ENCODE data around the gene ECT2. TPM values are rescaled to one million over a fixed set of nuclear protein-coding genes. Genes with fewer than 3 reads are reported as not detected.

The ECT2 gene
- total RNA-seq, 4 donors from 2014 or later: 3.7 to 6.8 (median 5.8) TPM

GRCh38 chr3:172847292-172847691 is 96.8 kb downstream of the ECT2 start:
- TF ChIP-seq POLR2AphosphoS5 (IDR thresholded peaks at IDR 0.05) (no peak), EP300 (IDR thresholded peaks at IDR 0.05) (no peak), CTCF (IDR thresholded peaks at IDR 0.05) (no peak), POLR2A (IDR thresholded peaks at IDR 0.05) (no peak)
- Histone ChIP-seq H3K36me3 (no peaks in the 10 kb centered on the region), H3K27ac (no peak overlapping the region), H3K27me3 (no peaks in the 10 kb centered on the region), H3K4me3 (no peak overlapping the region), H3K4me1 (no peaks in the 10 kb centered on the region), H3K9me3 (no peaks in the 10 kb centered on the region)
- ATAC-seq: no peak

GRCh38 chr3:172848910-172849309 is 98.4 kb downstream of the ECT2 start:
- 0 to 6% methylated on average over 1 of the region's 1 CpG for WGBS, 2 donors (ENCODE audit: low coverage in 1 of 2)
- H3K4me3 ChIP-seq: no peak overlapping the region

GRCh38 chr3:172853005-172853404 is 102.5 kb downstream of the ECT2 start:
- Histone ChIP-seq H3K36me3 (no peaks in the 10 kb centered on the region), H3K4me3 (no peak overlapping the region), H3K27ac (no peak overlapping the region), H3K9me3 (no peaks in the 10 kb centered on the region), H3K4me1 (no peaks in the 10 kb centered on the region), H3K27me3 (no peaks in the 10 kb centered on the region)
- WGBS, 2 donors (ENCODE audit: low coverage in 1 of 2): 87% methylated on average over 1 of the region's 1 CpG; no CpG with 5 or more reads in 1 of the 2 donors
- ATAC-seq: no peak
- TF ChIP-seq POLR2A (IDR thresholded peaks at IDR 0.05): no peak
- no peak for TF ChIP-seq POLR2AphosphoS5 (IDR thresholded peaks at IDR 0.05)
- TF ChIP-seq EP300 (IDR thresholded peaks at IDR 0.05): no peak
- TF ChIP-seq CTCF (IDR thresholded peaks at IDR 0.05): no peak

More at GRCh38 chr3:172848910-172849309, 98.4 kb downstream of the ECT2 start:
- Histone ChIP-seq H3K36me3 (no peaks in the 10 kb centered on the region), H3K27ac (no peak overlapping the region), H3K4me1 (no peaks in the 10 kb centered on the region), H3K9me3 (no peaks in the 10 kb centered on the region), H3K27me3 (no peaks in the 10 kb centered on the region)
- TF ChIP-seq EP300 (IDR thresholded peaks at IDR 0.05) (no peak), POLR2AphosphoS5 (IDR thresholded peaks at IDR 0.05) (no peak), CTCF (IDR thresholded peaks at IDR 0.05) (no peak), POLR2A (IDR thresholded peaks at IDR 0.05) (no peak)
- ATAC-seq: no peak

GRCh38 chr3:172853921-172854666 is 103.6 kb downstream of the ECT2 start:
- Histone ChIP-seq H3K9me3 (no peaks in the 10 kb centered on the region), H3K27me3 (no peaks in the 10 kb centered on the region), H3K4me1 (no peaks in the 10 kb centered on the region), H3K27ac (no peak overlapping the region), H3K36me3 (no peaks in the 10 kb centered on the region), H3K4me3 (no peak overlapping the region)
- 72 to 83% methylated on average over 2 to 3 of the region's 3 CpGs for WGBS, 2 donors (ENCODE audit: low coverage in 1 of 2)
- no peak for TF ChIP-seq CTCF (IDR thresholded peaks at IDR 0.05)
- TF ChIP-seq POLR2A (IDR thresholded peaks at IDR 0.05): no peak
- no peak for TF ChIP-seq POLR2AphosphoS5 (IDR thresholded peaks at IDR 0.05)
- TF ChIP-seq EP300 (IDR thresholded peaks at IDR 0.05): no peak
- ATAC-seq: no peak

GRCh38 chr3:172855037-172855436 is 104.5 kb downstream of the ECT2 start:
- ATAC-seq: no peak
- Histone ChIP-seq H3K9me3 (no peaks in the 10 kb centered on the region), H3K27me3 (no peaks in the 10 kb centered on the region), H3K4me1 (no peaks in the 10 kb centered on the region), H3K36me3 (no peaks in the 10 kb centered on the region), H3K27ac (no peak overlapping the region), H3K4me3 (no peak overlapping the region)
- TF ChIP-seq EP300 (IDR thresholded peaks at IDR 0.05): no peak
- TF ChIP-seq POLR2AphosphoS5 (IDR thresholded peaks at IDR 0.05): no peak
- no peak for TF ChIP-seq CTCF (IDR thresholded peaks at IDR 0.05)
- TF ChIP-seq POLR2A (IDR thresholded peaks at IDR 0.05): no peak
